Osteocyte (in vitro differentiated cells): ENCODE measurements around the gene LVRN. TPM values are rescaled to one million over a fixed set of nuclear protein-coding genes. Genes with fewer than 3 reads are reported as not detected.

Experiments
- DNase-seq: peaks from one replicate; pipeline ENCODE4 v3.0.0; 2021; ENCODE audit warnings: mixed read lengths; ENCODE audit not compliant: unreplicated experiment; ENCODE audit errors: extremely low spot score
- H3K27ac Mint-ChIP-seq: one replicate; pipeline ENCODE4 v1.8.0; 2021; ENCODE audit warnings: mild to moderate bottlenecking, mixed read lengths; ENCODE audit not compliant: unreplicated experiment
- H3K27me3 Mint-ChIP-seq: one replicate; pipeline ENCODE4 v1.8.0; 2021; ENCODE audit warnings: mixed read lengths; ENCODE audit not compliant: unreplicated experiment
- H3K36me3 Mint-ChIP-seq: one replicate; pipeline ENCODE4 v1.8.0; 2021; ENCODE audit warnings: mixed read lengths; ENCODE audit not compliant: unreplicated experiment
- H3K4me1 Mint-ChIP-seq: one replicate; pipeline ENCODE4 v1.8.0; 2021; ENCODE audit warnings: mixed read lengths; ENCODE audit not compliant: unreplicated experiment
- H3K4me3 Mint-ChIP-seq: one replicate; pipeline ENCODE4 v1.8.0; 2021; ENCODE audit warnings: mild to moderate bottlenecking, moderate library complexity, mixed read lengths; ENCODE audit not compliant: unreplicated experiment
- H3K9me3 Mint-ChIP-seq: one replicate; pipeline ENCODE4 v1.8.0; 2021; ENCODE audit warnings: mixed read lengths; ENCODE audit not compliant: unreplicated experiment
- total RNA-seq: library from RNA; stranded (reverse); gene quantifications from 2 replicates; pipeline ENCODE4 v1.2.1, GENCODE V29; 2021
- TF ChIP-seq, protein P1 (sequence below): fragments of 200-600 bp; sonication (generic); IDR thresholded peaks from 2 replicates; pipeline ENCODE4 v1.5.0; 2021; ENCODE audit warnings: antibody characterized with exemption, mild to moderate bottlenecking, moderate library complexity

LVRN gene
- total RNA-seq, 1 donor from 2014 or later, result 0.40 TPM

DNA sequence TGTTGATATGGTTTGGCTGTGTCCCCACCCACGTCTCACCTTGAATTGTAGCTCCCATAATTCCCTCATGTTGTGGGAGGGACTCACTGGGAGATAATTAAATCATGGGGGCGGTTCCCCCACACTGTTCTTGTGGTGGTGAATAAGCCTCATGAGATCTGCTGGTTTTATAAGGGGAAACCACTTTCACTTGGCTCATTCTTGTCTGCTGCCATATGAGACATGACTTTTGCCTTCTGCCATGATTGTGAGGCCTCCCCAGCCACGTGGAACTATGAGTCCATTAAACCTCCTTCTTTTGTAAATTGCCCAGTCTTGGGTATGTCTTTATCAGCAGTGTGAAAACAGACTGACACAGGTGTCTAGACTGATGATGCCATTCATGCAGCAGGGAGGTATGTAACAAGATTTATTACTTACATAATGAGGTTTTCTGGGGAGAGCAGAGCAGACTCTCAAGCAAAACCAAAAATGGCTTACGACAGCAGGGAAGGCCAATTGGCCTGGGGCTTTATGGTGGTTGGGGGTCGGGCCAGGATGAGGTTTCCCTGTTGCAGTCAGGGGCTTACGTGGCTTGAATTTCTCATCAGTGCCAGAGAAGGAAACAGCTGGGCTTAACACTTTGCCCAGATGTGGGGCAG lies 113.0 kb downstream of the LVRN start:
- H3K4me3 Mint-ChIP-seq, result no peak overlapping the region
- no peak for DNase-seq
- TF ChIP-seq, protein P1, sequence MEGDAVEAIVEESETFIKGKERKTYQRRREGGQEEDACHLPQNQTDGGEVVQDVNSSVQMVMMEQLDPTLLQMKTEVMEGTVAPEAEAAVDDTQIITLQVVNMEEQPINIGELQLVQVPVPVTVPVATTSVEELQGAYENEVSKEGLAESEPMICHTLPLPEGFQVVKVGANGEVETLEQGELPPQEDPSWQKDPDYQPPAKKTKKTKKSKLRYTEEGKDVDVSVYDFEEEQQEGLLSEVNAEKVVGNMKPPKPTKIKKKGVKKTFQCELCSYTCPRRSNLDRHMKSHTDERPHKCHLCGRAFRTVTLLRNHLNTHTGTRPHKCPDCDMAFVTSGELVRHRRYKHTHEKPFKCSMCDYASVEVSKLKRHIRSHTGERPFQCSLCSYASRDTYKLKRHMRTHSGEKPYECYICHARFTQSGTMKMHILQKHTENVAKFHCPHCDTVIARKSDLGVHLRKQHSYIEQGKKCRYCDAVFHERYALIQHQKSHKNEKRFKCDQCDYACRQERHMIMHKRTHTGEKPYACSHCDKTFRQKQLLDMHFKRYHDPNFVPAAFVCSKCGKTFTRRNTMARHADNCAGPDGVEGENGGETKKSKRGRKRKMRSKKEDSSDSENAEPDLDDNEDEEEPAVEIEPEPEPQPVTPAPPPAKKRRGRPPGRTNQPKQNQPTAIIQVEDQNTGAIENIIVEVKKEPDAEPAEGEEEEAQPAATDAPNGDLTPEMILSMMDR, result no peak
- H3K4me1 Mint-ChIP-seq, result no peaks in the 10 kb centered on the region
- H3K27ac Mint-ChIP-seq, result no peak overlapping the region
- no peaks in the 10 kb centered on the region for H3K9me3 Mint-ChIP-seq
- peaks cover 27% of the 10 kb centered on the region for H3K27me3 Mint-ChIP-seq
- no peaks in the 10 kb centered on the region for H3K36me3 Mint-ChIP-seq

DNA sequence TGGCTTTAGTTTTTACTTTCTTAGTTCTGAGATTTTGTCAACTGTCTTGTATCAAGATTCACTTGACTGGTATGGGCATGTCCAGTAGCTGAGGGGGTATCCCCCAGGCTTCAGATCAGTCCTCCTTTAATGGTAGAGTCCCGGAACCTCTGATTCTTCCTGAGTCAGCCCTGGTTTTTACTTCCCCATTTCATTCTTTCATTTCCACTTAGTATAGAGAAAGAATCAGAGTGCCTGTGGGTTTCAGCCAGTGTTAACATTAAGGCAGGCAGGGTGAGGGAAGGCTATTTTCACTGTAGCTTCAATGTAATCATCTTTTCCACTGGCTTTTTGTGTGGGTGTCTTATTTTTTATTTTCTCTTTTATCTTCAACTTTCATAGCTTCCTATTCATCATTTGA lies 114.2 kb downstream of the LVRN start:
- peaks cover 6% of the 10 kb centered on the region for H3K36me3 Mint-ChIP-seq
- H3K4me3 Mint-ChIP-seq, result no peak overlapping the region
- no peaks in the 10 kb centered on the region for H3K9me3 Mint-ChIP-seq
- DNase-seq, result no peak
- TF ChIP-seq, protein P1, result no peak
- peaks cover 25% of the 10 kb centered on the region for H3K27me3 Mint-ChIP-seq
- H3K4me1 Mint-ChIP-seq, result peaks cover 2% of the 10 kb centered on the region
- no peak overlapping the region for H3K27ac Mint-ChIP-seq

Other genes with a start within 250 kb of the LVRN start
- 6.6 and 6.9 TPM in 2 replicates for gene CDO1, start 145.8 kb upstream of the LVRN start, total RNA-seq
- gene ATG12, start 120.9 kb upstream of the LVRN start, total RNA-seq, result 51.2 and 52.4 TPM in 2 replicates
- 97.6 and 102 TPM in 2 replicates for gene AP3S1, start 120.5 kb upstream of the LVRN start, total RNA-seq
- gene ARL14EPL, start 70.0 kb downstream of the LVRN start, total RNA-seq, result not detected in 2 replicates
- 21.2 and 26.3 TPM in 2 replicates for gene COMMD10, start 122.5 kb downstream of the LVRN start, total RNA-seq